GM03348 (cell line): ENCODE results near the gene CAMK1D.
"Not testable (repeated sequence)": the region's sequence is repeated elsewhere in the genome, so short reads cannot be mapped to it uniquely, and the experiment has no call there.

ENCODE experiments used
- DNase-seq: peaks from one replicate; pipeline ENCODE4 v3.0.0; 2012; ENCODE audit warnings: low spot score

The CAMK1D gene

DNA sequence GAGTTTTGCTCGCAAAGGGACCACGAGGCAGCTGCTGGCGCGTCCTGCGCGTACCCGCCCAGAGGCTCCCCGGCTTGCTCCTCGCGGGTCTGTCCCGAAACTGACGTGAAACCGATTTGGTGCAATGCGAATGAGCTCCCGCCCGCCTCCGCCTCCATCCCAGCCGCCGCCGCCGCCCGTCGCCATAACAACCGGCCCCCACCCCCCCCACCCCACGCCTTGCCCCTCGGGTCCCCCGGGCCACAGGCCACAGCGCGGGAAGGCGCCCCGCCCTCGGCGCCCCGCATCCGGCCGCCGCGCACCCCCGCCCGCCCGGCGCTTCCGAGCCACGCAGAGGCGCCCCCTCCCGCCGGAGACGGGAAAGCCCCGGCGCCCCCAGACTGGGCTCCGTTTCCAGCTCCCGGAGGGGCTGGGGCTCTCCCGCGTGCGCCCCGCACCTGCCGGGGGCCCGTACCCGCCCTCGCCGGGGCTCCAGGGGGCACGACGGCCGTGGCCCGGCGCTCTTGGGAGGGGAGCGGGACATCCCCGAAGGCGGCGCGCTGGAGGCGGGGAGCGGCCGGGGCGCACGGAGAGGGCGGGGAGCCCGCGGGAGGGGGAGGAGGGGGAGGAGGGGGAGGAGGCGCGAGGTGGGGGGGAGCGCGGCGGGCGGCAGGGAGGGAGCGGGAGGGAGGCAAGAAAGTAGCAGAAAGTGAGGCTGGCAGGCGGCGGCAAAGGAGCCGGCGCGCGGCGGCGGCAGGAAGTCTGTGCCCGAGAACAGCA is at the start of gene CAMK1D:
TSS of gene CAMK1D (plus strand) at position 678 of the 759 bp plus-strand sequence.
- peak; percentile 91 for DNase-seq

DNA sequence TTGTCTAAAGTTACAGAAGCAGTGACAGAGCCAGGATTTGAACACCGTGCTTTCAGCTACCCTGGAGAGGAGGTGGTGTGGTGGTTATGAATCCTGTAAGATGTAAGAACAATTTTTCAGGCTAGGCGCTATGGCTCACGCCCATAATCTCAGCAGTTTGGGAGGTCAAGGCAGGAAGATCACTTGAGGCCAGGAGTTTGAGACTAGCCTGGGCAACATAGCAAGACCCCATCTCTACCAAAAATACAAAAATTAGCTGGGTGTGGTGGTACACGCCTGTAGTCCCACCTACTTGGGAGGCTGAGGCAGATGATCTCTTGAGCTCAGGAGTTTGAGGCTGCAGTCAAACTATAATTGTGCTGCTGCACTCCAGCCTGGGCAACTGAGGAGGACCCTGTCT is 48.3 kb upstream of the CAMK1D start:
- not testable (repeated sequence) for DNase-seq

DNA sequence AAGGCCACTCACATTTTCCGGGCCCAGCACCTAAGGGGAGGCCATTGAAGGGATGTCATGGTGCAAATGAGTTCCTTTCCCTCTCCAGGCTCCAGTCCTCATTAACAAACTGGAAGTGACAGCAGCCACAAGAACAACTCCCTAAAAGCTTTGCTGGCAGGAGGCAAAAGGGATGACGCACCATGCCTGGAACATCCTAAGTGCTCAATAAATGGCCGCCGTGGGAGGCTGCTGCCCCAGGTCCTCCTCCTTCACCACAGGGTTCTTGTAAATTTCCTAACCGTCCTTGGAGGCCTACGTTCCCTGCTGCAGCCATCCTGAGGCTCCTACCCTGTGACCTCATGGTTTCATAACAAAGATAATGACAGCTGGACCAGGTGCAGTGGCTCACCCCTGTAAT is 41.3 kb upstream of the CAMK1D start:
- DNase-seq = no peak

DNA sequence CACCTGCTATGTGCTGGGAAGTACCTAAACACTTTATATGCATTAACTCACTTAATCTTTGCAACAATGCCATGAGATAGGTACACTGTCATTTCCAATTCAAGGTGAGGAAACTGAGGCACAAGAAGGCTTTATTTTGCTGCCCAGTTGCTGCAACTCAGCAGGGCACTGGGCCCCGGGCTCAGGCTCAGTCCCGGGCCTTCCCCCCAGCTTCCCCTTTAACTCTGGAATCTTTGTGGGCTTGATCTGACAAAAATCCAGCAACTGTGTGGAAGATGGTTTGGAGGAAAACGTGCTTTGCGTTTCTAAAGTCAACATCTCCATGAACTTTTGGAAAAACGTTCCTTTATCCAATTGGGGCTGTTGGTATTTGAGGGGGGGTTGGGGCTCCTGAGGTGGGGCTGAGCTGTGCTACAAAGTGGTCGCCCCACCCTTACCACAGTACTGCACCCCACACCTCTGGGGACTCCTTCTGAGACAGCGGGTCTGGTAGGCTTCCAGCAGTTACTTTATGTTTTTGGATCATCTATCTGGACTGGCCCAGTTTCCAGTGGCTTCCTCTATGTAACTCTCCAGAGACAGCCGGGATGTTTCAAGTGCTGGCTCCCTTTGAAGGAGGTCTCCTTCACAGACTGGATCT is 40.5 kb upstream of the CAMK1D start:
- DNase-seq = no peak

DNA sequence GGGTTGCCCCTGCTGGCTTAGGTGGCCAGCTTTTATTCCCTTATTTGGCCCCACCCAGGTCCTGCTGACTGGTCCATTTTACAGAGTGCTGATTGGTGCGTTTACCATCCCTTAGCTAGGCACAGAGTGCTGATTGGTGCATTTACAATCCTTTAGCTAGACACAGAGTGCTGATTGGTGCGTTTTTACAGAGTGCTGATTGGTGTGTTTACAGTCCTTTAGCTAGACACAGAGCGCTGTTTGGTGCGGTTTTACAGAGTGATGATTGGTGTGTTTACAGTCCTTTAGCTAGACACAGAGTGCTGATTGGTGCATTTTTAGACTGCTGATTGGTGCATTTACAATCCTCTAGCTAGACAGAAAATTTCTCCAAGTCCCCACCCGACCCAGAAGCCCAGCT is 39.6 kb upstream of the CAMK1D start:
- DNase-seq = not testable (repeated sequence)

DNA sequence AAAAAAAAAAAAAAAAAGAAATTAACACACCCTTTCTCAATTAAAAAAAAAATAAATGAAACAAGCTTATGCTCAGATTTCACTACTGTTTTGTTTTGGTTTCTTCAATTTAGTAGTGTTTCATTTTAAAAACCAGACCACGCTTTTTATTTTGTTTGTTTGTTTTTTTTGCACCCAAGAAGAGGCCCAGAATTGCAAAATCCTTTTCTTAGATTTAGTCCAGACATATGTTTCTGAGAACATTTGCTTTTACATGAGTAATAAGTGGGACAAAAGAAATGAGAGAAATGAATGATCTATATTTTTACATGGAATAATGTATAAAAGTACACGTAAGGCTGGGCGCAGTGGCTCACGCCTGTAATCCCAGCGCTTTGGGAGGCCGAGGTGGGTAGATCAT is 34.5 kb upstream of the CAMK1D start:
- no peak for DNase-seq

DNA sequence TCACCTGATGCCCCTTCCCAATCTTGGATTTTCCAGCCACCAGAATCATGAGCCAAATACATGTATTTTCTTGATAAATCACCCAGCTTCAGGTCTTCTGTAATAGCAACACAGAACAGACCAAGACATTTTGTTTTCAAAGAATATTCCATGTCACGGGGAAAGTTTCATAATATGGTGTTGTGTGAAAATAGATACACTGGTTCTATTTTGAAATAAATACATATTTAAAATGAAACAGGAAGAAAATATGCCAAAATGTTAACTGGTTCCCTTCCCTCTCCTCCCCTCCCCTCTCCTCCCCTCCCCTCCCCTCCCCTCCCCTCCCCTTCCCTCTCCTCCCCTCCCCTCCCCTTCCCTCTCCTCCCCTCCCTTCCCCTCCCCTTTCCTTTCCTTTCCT is 30.3 kb upstream of the CAMK1D start:
- no peak for DNase-seq

DNA sequence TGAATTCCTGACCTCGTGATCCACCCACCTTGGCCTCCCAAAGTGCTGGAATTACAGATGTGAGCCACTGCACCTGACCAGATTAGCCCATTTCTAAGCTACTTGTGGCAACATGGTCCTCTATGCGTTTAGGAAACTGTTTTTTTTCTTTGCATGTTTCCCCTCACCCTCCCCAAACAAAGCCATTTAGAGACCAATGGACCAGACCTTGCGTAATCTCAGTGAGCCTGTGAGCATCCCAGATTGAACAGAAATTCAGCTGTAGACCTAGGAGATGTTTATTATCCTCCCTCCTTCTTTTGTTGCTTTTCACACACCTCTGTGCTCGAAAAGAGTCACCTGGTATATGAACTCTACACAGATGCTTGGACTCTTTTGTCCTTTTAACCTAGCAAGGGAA is 28.5 kb upstream of the CAMK1D start:
- no peak for DNase-seq

DNA sequence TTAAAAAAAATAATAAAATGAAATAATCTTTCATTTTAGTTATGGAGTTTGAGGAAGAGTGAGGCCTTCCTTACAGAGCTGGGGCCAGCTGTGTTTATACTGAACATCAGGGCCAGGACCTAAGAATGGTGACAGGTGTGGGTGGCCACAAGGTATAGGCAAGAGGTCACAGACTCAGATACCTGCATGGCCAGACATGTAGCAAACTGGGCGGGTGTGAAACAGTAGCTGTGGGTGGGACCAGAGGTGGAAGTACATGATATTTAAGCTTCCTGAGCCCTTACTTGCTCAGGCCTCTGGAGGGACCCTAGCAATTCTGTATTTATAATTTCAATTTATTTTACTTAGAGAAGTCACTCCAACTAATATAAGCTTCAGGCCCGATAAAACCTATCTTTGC is 27.7 kb upstream of the CAMK1D start:
- DNase-seq = no peak

DNA sequence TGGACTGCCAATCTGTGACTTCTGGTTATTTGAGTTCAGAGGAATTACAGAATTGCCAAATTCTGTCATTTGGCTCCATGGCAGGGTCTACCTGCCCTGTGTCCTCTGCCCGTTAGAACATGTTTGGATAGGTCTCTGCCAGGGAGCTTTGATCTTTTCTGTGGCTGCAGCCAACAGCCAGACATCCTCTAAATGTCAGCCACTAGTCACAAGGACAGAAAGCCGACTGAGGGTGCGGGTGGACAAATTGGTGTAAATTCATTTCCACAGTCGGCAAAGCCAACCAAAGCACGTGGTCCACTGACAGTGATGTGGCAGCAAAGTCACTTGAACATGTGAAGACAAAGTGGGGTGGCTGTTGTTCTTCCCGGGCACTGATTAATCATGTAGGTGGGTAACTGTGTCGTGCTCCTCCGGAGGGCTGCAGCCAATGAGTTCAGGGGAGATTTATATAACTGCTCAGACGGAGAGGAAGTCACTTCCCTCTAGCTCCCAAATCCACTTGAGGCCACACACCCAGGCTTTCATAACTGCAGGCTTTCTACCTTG is 26.7 kb upstream of the CAMK1D start:
- DNase-seq = no peak

DNA sequence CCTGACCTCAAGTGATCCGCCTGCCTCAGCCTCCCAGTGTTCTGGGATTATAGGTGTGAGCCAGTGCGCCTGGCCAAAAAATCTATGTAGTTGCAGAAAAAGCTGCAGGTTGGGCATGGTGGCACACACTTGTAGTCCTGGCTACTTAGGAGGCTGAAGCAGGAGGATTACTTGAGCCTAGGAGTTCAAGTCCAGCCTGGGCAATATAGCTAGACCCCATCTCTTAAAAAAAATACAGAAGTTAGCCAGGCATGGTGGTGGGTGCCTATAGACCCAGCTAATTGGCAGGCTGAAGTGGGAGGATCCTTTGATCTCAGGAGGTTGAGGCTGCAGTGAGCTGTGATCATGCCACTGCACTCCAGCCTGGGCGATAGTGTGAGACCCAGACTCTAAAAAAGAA is 24.8 kb upstream of the CAMK1D start:
- DNase-seq = no peak

DNA sequence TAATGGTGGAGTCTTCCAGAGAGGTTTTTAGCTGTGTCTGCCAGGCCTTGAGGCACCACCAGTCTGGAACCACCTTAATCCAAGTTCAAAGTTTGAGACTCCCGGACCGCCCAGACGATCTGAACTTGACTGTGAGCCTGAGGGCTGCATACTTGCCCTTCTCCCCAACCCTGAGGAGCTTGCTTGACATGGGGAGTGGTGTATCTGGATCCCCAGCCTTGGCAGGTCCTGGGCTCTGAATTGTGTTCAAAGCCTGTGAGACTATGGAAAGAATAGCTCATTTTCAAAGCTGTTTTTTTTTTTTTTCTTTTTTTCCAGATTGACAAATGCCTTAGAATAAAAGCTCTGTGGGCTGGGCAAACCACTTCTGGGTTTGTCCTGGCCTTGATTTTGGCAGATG is 22.3 kb upstream of the CAMK1D start:
- DNase-seq = no peak

DNA sequence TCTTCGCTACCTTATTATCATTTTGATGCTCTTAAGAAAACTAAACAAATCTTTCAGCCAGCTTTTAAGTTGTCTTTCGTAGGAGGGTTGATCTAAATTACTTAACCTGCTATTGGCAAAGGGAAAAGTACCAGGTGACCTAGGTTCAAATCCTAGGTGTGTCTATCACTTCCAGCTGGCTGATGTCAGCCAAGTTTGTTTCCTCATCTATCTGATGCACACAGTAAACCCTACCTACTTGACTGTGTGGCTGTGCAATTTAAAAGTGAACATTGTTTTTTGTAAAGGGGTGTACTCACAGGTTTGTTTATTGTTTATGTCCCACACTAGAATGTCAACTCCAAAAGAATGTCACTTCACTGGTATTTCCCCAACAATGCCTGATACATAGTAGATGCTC is 21.9 kb upstream of the CAMK1D start:
- no peak for DNase-seq

DNA sequence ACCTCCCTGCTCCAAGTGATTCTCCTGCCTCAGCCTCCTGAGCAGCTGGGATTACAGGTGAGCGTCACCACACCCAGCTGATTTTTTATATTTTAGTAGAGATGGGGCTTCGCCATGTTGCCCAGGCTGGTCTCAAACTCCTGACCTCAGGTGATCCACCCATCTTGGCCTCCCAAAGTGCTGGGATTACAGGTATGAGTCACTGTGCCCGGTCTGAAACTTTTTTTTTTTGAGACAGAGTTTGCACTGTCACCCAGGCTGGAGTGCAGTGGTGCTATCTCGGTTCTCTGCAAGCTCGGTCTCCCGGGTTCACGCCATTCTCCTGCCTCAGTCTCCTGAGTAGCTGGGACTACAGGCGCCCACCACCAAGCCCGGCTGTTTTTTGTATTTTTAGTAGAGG is 21.0 kb upstream of the CAMK1D start:
- not testable (repeated sequence) for DNase-seq

DNA sequence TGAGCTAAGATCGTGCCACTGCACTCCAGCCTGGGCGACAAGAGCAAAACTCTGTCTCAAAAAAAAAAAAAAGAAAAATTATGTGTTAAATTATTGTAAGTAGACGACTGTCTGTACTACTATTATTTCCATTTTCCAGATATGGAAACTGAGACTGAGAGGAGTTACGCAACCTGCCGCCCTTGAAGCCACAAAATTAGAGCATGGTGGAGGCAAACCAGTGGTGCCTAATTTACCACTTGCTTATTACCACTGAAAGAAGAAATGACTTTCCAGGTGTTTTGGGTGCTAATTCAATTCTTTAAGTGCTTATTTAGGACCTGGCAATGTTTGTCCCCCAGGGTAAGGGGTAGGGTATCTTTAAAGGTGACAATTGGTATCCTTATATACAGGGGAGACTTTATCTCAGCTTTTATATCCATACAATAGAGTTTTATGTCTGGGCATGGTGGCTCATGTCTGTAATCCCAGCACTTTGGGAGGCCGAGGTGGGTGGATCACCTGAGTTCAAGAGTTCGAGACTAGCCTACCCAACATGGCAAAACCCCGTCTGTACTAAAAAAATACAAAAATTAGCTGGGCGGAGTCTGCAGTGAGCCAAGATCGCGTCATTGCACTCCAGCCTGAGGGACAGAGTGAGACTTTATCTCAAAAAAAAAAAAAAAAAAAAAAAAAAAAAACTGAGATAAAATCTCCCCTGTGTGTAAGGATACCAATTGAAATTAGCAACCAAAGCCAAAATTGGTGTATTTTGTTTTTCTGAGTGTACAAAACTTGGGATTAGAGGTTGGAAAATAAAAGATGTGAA is 16.6 kb upstream of the CAMK1D start:
- DNase-seq = no peak

DNA sequence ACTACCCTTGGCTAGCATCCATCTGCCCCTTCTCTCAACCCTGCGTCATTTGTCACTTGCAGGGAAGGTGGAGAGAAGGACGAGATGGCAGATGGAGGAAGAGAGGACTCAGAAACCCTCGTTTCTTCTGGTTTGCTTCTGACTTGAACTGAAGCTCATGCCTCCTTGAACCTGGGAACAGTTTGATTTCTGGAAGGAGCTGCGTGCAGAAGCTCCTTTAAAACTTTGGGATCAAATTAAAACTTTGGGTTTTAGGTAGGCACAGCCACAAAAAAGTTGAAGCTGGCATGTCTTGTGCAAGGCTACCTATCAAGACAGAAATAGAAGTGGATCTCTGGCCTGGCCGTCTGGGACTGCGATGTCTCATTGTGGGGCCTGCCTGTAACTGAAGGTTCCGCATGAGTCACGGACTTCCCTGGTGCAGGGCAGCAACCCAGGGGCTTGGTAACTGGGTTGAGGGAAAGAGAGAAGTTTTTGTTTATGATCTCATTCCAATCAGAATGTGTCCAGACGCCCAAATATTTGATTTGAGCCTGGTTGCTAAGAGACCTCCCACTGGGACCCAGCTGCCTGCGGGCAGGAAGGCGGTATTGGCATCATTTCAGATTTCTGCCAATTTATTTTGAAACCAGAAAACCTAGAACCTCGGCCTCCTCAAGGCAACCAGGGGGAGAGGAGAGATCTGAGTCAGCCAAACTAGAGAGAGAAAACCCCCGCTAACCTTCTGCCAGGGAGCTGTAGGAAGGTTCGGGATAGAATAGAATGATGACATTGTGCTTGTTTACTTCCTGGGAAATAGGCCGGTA is 15.8 kb upstream of the CAMK1D start:
- DNase-seq = peak; percentile 94

DNA sequence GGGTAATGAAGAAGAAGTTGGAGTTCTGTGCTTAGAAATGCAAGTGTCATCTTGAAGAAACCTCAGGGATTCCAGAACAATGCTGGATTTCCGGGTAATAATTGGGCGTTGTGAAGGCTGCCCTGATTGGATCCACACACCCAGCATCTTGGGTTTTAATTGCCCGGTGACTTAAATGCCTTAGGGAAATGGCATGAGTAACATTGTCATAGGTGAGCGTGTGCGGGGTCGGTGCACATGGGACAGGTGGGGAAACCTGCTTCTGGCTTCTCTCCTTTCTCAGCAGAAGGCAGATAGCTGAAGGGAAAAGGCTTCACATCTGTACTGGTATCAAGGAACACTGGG is 15.2 kb upstream of the CAMK1D start:
- DNase-seq = peak; percentile 52

DNA sequence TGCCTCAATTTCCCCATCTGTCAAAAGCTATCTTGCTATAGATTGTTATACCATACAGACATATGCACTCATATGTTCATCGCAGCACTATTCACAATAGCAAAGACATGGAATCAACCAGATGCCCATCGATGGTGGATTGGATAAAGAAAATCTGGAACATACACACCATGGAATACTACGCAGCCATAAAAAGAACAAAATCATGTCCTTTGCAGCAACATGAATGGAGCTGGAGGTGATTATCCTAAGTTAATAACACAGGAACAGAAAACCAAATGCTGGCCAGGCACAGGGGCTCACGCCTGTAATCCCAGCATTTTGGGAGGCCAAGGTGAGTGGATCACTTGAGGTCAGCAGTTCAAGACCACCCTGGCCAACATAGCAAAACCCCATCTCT is 14.2 kb upstream of the CAMK1D start:
- DNase-seq = not testable (repeated sequence)

DNA sequence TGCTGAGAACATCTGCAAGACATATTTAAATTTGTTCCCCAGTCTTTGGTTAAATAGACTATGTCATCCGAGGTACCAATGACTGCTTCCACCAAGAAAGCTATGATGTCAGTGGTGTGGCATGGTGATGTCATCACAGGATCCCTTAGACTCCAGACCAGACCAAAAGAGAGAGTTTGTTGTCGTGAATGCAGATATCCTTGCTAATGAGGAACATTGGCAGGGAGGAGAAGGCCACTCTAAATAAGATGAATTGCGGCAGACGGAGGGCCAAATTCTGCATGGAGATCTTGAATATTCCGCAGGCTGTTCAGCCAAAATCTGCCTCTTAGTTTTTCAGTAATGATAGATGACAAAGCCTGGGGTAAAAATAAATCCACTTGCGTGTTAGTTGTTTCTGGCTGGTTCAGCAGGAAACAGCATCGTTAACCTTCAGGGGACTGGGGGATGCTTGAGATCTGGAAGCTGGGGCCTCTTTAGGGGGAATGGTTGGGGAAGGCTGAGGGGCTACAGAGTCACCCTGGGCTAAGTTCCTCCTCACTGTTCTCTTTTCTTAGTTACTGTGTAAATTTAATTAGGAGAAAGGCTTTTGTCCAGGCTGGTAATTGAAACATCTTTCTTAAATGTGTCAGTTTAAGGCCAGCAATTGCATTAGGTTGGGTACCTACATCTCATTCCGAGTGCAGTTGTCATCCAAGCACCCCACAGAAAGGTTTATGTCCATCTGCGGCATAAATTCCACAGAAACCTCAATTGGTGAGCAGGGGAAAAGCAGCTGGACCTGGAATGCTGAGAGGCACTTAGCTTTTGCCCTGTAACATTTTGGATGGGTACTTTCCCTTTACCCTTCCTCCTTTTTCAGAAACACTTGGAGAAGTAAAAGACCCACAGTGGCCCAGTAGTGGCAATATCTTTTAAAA is 11.6 kb upstream of the CAMK1D start:
- no peak for DNase-seq

DNA sequence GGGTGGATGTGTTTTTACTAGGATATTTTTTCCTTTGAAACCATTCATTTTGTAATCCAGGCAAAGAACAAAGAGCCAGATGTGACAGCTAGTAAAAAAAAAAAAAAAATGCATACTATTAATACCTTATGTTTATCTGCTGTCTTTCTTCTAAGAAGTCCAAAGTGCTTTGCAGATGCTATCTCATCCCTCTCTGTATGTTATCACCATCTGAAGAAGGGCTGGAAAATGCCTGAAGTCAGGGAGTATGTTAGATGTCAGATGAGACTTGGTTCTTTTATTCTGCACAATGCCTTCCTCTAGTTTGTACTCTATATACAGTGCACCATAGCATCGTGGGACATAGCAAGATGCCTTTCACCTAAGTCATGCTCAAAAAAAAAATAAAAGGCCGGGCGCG is 10.4 kb upstream of the CAMK1D start:
- no peak for DNase-seq

DNA sequence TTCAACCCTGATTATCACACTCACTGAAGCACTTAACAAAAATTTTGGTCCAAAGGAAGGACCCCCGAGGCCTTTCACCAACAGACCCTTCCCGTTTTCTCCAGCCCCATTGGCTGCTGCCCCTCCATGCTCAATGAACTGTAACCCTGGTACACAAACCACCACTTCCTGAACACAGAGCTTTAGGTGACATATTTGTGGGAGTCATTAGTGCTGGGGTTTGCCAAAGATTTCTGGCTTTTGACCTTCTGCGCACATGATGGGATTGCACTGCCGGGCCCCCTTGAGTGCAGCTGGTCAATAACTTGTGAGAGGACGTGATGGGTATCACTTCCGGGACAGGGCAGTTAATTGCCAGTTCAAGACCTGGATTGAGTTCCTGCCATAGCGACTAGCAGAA is 9.0 kb upstream of the CAMK1D start:
- DNase-seq = no peak
